NCI-H1436 (cell line): Measurements from ENCODE around the gene DEFB113.

ENCODE experiments used
- DNase-seq: peaks from one replicate; lab custom pipeline; 2025; lab: John Stamatoyannopoulos, UW

Gene DEFB113

GRCh38 chr6:49935387-49935786 lies 34.0 kb downstream of the DEFB113 start:
- no peak for DNase-seq

- no peak for DNase-seq
Observed at GRCh38 chr6:49934770-49935169, 34.7 kb downstream of the DEFB113 start.

- no peak for DNase-seq
Observed at GRCh38 chr6:49933526-49933925, 35.9 kb downstream of the DEFB113 start.

GRCh38 chr6:49929340-49929739 lies 40.1 kb downstream of the DEFB113 start:
- no peak for DNase-seq

GRCh38 chr6:49923826-49924225 lies 45.6 kb downstream of the DEFB113 start:
- no peak for DNase-seq

GRCh38 chr6:49919935-49920644 lies 49.3 kb downstream of the DEFB113 start:
- DNase-seq = no peak

- DNase-seq = no peak
Observed at GRCh38 chr6:49919261-49919660, 50.2 kb downstream of the DEFB113 start.

- no peak for DNase-seq
Observed at GRCh38 chr6:49918787-49919186, 50.6 kb downstream of the DEFB113 start.
